ENCODE results near the gene MIF.

DNA sequence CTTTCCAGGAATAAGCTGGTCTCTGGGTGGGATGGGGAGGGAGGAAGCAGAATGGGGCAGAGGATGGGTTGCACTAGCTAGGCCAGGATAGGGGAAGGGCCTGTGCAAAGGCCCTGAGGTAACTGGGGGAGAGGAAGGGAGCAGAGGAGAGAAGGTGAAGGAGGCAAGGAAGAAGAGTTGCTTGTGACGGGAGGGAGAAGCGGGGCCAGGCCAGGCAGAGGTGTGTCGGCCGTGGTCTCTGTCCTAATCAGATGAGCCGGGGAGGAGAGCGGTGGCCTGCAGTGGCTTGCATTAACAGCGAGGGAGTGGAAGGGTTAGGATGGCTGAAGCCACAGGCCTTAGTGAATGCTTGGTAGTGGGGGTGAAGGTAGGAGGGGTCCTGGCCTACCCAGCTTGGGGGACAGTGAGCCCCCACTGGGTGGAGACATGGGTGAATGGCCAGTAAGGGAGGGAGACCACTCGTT lies 49.4 kb upstream of the MIF start:
- TF ChIP-seq, protein P1, sequence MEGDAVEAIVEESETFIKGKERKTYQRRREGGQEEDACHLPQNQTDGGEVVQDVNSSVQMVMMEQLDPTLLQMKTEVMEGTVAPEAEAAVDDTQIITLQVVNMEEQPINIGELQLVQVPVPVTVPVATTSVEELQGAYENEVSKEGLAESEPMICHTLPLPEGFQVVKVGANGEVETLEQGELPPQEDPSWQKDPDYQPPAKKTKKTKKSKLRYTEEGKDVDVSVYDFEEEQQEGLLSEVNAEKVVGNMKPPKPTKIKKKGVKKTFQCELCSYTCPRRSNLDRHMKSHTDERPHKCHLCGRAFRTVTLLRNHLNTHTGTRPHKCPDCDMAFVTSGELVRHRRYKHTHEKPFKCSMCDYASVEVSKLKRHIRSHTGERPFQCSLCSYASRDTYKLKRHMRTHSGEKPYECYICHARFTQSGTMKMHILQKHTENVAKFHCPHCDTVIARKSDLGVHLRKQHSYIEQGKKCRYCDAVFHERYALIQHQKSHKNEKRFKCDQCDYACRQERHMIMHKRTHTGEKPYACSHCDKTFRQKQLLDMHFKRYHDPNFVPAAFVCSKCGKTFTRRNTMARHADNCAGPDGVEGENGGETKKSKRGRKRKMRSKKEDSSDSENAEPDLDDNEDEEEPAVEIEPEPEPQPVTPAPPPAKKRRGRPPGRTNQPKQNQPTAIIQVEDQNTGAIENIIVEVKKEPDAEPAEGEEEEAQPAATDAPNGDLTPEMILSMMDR (IDR thresholded peaks at IDR 0.05; ENCODE audit: extremely low read depth in 1 of 2, insufficient read depth in 1 of 2, low read depth in 1 of 2, low read length in 2 of 2): no peak
- TF ChIP-seq EZH2 (IDR thresholded peaks at IDR 0.05; ENCODE audit: borderline replicate concordance, low read depth, low read length, severe bottlenecking): no peak
- no peak for TF ChIP-seq POLR2AphosphoS5 (IDR thresholded peaks at IDR 0.05; ENCODE audit: insufficient read depth, low read depth, low read length)
